ENCODE results near the gene MKKS.

The MKKS gene

GRCh38 chr20:10445758-10446157 lies 11.7 kb upstream of the MKKS start:
- no peaks in the 10 kb centered on the region for H3K9me3 ChIP-seq
- H3K27me3 ChIP-seq: no peaks in the 10 kb centered on the region
- peaks cover 5% of the 10 kb centered on the region in 2 experiments for H3K4me1 ChIP-seq (ENCODE audit: control insufficient read depth in 1 of 2, insufficient read depth in 1 of 2, low read depth in 1 of 2, low read length in 1 of 2)
- no peaks in the 10 kb centered on the region for H3K36me3 ChIP-seq
- no peak overlapping the region for H3K27ac ChIP-seq
- H3K4me3 ChIP-seq (ENCODE audit: low read depth in 1 of 2, low read length in 1 of 2): no peak overlapping the region
- TF ChIP-seq CTCF (IDR thresholded peaks at IDR 0.05): no peak

GRCh38 chr20:10443936-10444335 lies 9.9 kb upstream of the MKKS start:
- Histone ChIP-seq H3K27ac (no peak overlapping the region), H3K27me3 (no peaks in the 10 kb centered on the region), H3K36me3 (no peaks in the 10 kb centered on the region), H3K4me1 (ENCODE audit: control insufficient read depth in 1 of 2, insufficient read depth in 1 of 2, low read depth in 1 of 2, low read length in 1 of 2) (peaks cover 5% of the 10 kb centered on the region in 2 experiments), H3K4me3 (ENCODE audit: low read depth in 1 of 2, low read length in 1 of 2) (no peak overlapping the region), H3K9me3 (no peaks in the 10 kb centered on the region)
- TF ChIP-seq CTCF (IDR thresholded peaks at IDR 0.05): no peak

GRCh38 chr20:10438217-10438616 lies 4.2 kb upstream of the MKKS start:
- Histone ChIP-seq H3K9me3 (no peaks in the 10 kb centered on the region), H3K27me3 (no peaks in the 10 kb centered on the region), H3K27ac (no peak overlapping the region), H3K4me3 (ENCODE audit: low read depth in 1 of 2, low read length in 1 of 2) (no peak overlapping the region), H3K4me1 (ENCODE audit: control insufficient read depth in 1 of 2, insufficient read depth in 1 of 2, low read depth in 1 of 2, low read length in 1 of 2) (peaks cover 10 to 18% of the 10 kb centered on the region in 2 experiments), H3K36me3 (no peaks in the 10 kb centered on the region)
- no peak for TF ChIP-seq CTCF (IDR thresholded peaks at IDR 0.05)

GRCh38 chr20:10436053-10436699 lies 2.2 kb upstream of the MKKS start:
- H3K4me1 ChIP-seq (ENCODE audit: control insufficient read depth in 1 of 2, insufficient read depth in 1 of 2, low read depth in 1 of 2, low read length in 1 of 2): peaks cover 20 to 25% of the 10 kb centered on the region in 2 experiments
- H3K4me3 ChIP-seq (ENCODE audit: low read depth in 1 of 2, low read length in 1 of 2): no peak overlapping the region
- peak overlapping the region; percentile 90 for H3K27ac ChIP-seq
- no peaks in the 10 kb centered on the region for H3K27me3 ChIP-seq
- H3K9me3 ChIP-seq: no peaks in the 10 kb centered on the region
- H3K36me3 ChIP-seq: no peaks in the 10 kb centered on the region
- no peak for TF ChIP-seq CTCF (IDR thresholded peaks at IDR 0.05)

GRCh38 chr20:10434832-10435812 lies 1.1 kb upstream of the MKKS start, which contains the start of gene SLX4IP:
TSS of gene SLX4IP (plus strand) at chr20:10435305. CDS start at chr20:10458205, 22,900 bp downstream.
- TF ChIP-seq CTCF (IDR thresholded peaks at IDR 0.05): no peak
- Histone ChIP-seq H3K4me1 (ENCODE audit: control insufficient read depth in 1 of 2, insufficient read depth in 1 of 2, low read depth in 1 of 2, low read length in 1 of 2) (peaks cover 20 to 25% of the 10 kb centered on the region in 2 experiments), H3K4me3 (ENCODE audit: low read depth in 1 of 2, low read length in 1 of 2) (peak within 1 kb of the TSS; percentile 79 to 90), H3K36me3 (no peaks in the 10 kb centered on the region), H3K27me3 (no peaks in the 10 kb centered on the region), H3K9me3 (no peaks in the 10 kb centered on the region), H3K27ac (peak within 1 kb of the TSS; percentile 90)
